Natural killer cell (primary cell): ENCODE data around the gene PIM2. TPM values are rescaled to one million over a fixed set of nuclear protein-coding genes. Genes with fewer than 3 reads are reported as not detected.
A peak's percentile ranks its signal among the peaks of the same experiment; 100 is the strongest.

Experiments used
- ATAC-seq, 3 donors: fragments of 150-1000 bp in 2 of 3; fragments of 200-7000 bp in 1 of 3; cut with Tn5 transposase; 1 replicate in 1 of 3; 2 replicates in 2 of 3; pipeline ENCODE4 v1.10.0; 2021; ENCODE audit warnings: mild to moderate bottlenecking in 2 of 3, moderate library complexity in 2 of 3
- DNase-seq, 2 donors: peaks; one replicate each; pipeline versions ENCODE4 v3.0.0 to v3.0.0-alpha.2; 2013 to 2021; ENCODE audit warnings: mixed read lengths in 1 of 2
- H3K27ac ChIP-seq: one replicate; pipeline ENCODE4 v1.5.1; 2013; ENCODE audit warnings: mild to moderate bottlenecking, low read length
- H3K27me3 ChIP-seq: one replicate; pipeline ENCODE4 v1.6.1; 2013; ENCODE audit warnings: low read length; ENCODE audit not compliant: control insufficient read depth, insufficient read depth
- H3K36me3 ChIP-seq: one replicate; pipeline ENCODE4 v1.6.1; 2013; ENCODE audit warnings: low read length; ENCODE audit not compliant: control insufficient read depth, insufficient read depth
- H3K4me1 ChIP-seq: one replicate; pipeline ENCODE4 v1.6.1; 2013; ENCODE audit warnings: low read length; ENCODE audit not compliant: control insufficient read depth, insufficient read depth
- H3K4me3 ChIP-seq: one replicate; pipeline ENCODE4 v1.5.1; 2013; ENCODE audit warnings: low read length
- H3K9me3 ChIP-seq: one replicate; pipeline ENCODE4 v1.6.1; 2013; ENCODE audit warnings: low read length; ENCODE audit not compliant: control insufficient read depth, insufficient read depth
- H3K27ac Mint-ChIP-seq, 2 donors: one replicate each; pipeline ENCODE4 v1.8.0; 2022; ENCODE audit warnings: mild to moderate bottlenecking in 2 of 2, mixed read lengths in 2 of 2, moderate library complexity in 1 of 2
- H3K27me3 Mint-ChIP-seq, 2 donors: one replicate each; pipeline ENCODE4 v1.8.0; 2022; ENCODE audit warnings: low read depth in 2 of 2, mixed read lengths in 2 of 2
- H3K36me3 Mint-ChIP-seq: one replicate; pipeline ENCODE4 v1.8.0; 2022; ENCODE audit warnings: mixed read lengths
- H3K4me1 Mint-ChIP-seq, 2 donors: one replicate each; pipeline ENCODE4 v1.8.0; 2022; ENCODE audit warnings: mixed read lengths in 2 of 2
- H3K4me3 Mint-ChIP-seq: one replicate; pipeline ENCODE4 v1.8.0; 2022; ENCODE audit warnings: mild to moderate bottlenecking, moderate library complexity, mixed read lengths
- H3K9me3 Mint-ChIP-seq, 2 donors: one replicate each; pipeline ENCODE4 v1.8.0; 2022; ENCODE audit warnings: mixed read lengths in 2 of 2
- WGBS: methylation state at CpG from one replicate; pipeline ENCODE4 v1.1.7; 2013; ENCODE audit warnings: missing lambda C conversion rate; ENCODE audit not compliant: insufficient coverage; 5-methylcytosine and 5-hydroxymethylcytosine counted together
- intact Hi-C: fragments of 100-400 bp; cut with micrococcal nuclease; formaldehyde crosslinking; loops from one replicate; pipeline ENCODE4 v1.14.2; 2022
- total RNA-seq, 4 donors: library from RNA; stranded (reverse); fragments of 120-200 nt in 1 of 4; gene quantifications; one replicate each; pipeline versions ENCODE4 v1.2.3 to v1.2.4, GENCODE V29; 2013 to 2022
- TF ChIP-seq, protein P1 (sequence below): fragments of 200-600 bp; IDR thresholded peaks from one replicate; pipeline ENCODE4 v1.8.0; 2022; ENCODE audit warnings: antibody characterized with exemption

PIM2 gene
- 100 to 1,000 TPM; 134 to 173 (median 150) TPM for total RNA-seq
- 145 TPM for total RNA-seq (2013)

DNA sequence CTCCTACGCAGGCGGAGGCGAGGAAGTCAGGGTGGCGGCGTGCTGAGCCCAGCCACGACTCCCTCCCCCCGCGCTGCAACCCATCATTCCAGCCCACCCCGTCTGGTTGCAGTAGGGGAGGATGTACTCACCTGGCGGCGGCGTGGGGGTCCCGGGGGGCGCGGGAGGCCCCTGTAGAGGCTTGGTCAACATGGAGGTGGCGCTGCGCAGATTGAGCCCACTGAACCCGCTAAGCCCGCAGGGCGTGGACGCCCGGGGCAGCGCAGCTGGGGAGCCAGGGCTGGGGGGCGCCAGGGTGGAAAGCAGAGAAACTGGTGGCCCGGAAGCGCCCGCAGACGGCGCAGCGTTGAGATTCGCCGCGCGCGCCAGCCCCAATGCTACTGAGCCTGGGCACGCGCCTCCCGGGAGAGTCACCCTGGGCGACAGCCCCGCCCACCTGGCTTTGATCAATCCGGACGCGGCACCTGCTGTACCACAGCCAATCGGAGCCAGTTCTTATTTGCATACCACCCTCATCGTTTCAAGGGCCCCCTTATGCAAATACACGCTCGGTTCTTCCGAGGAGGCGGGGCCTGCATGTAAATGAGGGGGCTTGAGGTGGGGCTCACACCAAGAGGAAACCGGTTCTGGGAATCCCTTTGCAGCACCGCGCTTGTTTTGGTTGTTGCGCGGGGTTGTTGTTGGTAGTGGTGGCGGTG is at the start of gene PIM2:
Gene PIM2 (minus strand): TSS at position 382 of the 698 bp plus-strand sequence. CDS start 190 bp downstream, at position 192.
- Histone ChIP-seq H3K9me3 (no peaks in the 10 kb centered on the region), H3K27me3 (no peaks in the 10 kb centered on the region), H3K36me3 (peaks cover 35% of the 10 kb centered on the region), H3K4me3 (peak within 1 kb of the TSS; percentile 91), H3K27ac (peak within 1 kb of the TSS; percentile 92), H3K4me1 (peaks cover 81% of the 10 kb centered on the region)
- intact Hi-C loops = loop anchor here (1.0 to 10.0 kb wide), 5 partner anchors 19 to 124 kb away; partner anchors contain the start of genes GRIPAP1, HDAC6 and TFE3
- H3K27me3 Mint-ChIP-seq = peaks cover 0 to 5% of the 10 kb centered on the region in 2 donors
- H3K36me3 Mint-ChIP-seq = no peaks in the 10 kb centered on the region
- H3K9me3 Mint-ChIP-seq = no peaks in the 10 kb centered on the region
- peak within 1 kb of the TSS; percentile 96 to 99 for H3K27ac Mint-ChIP-seq
- peaks cover 44 to 55% of the 10 kb centered on the region in 2 donors for H3K4me1 Mint-ChIP-seq
- WGBS = 0% methylated on average over 43 of the region's 55 CpGs
- peak within 1 kb of the TSS; percentile 91 for H3K4me3 Mint-ChIP-seq
- TF ChIP-seq, protein P1, sequence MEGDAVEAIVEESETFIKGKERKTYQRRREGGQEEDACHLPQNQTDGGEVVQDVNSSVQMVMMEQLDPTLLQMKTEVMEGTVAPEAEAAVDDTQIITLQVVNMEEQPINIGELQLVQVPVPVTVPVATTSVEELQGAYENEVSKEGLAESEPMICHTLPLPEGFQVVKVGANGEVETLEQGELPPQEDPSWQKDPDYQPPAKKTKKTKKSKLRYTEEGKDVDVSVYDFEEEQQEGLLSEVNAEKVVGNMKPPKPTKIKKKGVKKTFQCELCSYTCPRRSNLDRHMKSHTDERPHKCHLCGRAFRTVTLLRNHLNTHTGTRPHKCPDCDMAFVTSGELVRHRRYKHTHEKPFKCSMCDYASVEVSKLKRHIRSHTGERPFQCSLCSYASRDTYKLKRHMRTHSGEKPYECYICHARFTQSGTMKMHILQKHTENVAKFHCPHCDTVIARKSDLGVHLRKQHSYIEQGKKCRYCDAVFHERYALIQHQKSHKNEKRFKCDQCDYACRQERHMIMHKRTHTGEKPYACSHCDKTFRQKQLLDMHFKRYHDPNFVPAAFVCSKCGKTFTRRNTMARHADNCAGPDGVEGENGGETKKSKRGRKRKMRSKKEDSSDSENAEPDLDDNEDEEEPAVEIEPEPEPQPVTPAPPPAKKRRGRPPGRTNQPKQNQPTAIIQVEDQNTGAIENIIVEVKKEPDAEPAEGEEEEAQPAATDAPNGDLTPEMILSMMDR = no peak
- peak; percentile 88 to 96 for DNase-seq
- ATAC-seq = peak; percentile 71 to 88 (median 79)

DNA sequence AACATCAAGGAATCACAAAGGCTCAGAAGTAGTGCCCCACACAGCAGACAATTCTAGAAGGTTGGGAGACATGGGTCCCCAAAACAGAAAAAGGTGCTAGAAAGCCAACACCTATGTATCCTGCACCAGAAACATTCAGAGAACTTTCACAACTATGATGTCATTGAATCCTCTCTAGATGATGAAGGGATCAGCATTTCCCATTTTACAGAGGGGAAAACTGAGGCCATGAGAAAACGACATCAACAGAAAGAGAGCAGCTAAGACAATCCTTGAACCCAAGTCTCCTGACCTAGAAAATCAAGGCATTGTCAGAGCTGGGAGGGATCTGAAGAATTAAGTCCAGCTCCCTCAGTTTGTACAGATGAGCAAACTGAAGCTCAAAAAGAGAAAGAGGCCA is 49.6 kb upstream of the PIM2 start:
- no peak for ATAC-seq
- intact Hi-C loops = no loop called here
- no peak overlapping the region for H3K4me3 Mint-ChIP-seq
- TF ChIP-seq, protein P1 = no peak
- H3K27me3 Mint-ChIP-seq = peaks cover 0 to 6% of the 10 kb centered on the region in 2 donors
- no peak overlapping the region for H3K27ac Mint-ChIP-seq
- DNase-seq = no peak
- H3K36me3 Mint-ChIP-seq = no peaks in the 10 kb centered on the region
- 86% methylated on average over 1 of the region's 1 CpG for whole genome bisulfite sequencing
- Histone ChIP-seq H3K4me1 (peaks cover 15% of the 10 kb centered on the region), H3K4me3 (no peak overlapping the region), H3K27me3 (no peaks in the 10 kb centered on the region), H3K27ac (no peak overlapping the region), H3K9me3 (no peaks in the 10 kb centered on the region), H3K36me3 (no peaks in the 10 kb centered on the region)
- H3K9me3 Mint-ChIP-seq = no peaks in the 10 kb centered on the region
- peaks cover 0 to 30% of the 10 kb centered on the region in 2 donors for H3K4me1 Mint-ChIP-seq

DNA sequence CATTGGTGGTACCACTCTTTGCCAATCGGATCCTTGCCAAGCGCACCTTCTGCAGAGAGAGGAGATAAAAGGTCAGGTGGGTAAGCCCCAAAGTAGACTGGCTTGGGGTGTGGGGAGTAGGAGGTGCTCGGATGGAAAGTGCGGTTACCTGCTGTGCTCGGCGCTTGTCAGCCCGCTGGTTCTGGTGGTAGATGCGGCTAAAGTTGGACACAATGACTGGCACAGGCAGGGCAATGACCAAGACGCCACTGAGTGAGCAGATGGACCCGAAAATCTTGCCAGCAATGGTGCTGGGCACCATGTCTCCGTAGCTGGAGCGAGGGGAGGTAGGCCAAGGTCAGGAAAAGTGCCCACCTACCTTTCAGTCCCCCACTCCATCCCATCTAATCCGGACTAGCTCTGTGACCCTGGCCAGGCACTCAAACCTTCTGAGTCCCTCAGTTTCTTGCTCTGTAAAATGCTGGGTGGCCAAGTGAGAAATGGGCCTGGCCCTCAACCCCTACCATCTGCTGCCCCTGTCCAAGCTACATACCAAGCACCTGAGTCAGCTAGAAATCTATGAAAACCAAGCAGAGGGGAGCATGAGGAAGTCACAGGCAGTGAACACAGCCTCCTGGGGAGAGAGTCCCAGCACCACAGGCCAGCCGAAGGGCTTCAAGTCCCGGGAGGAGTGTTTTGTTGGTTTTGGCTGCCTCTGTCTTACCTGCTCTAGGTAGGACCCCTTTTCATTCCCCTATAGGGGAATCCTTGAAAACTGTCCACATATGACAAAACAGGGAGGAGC is 48.2 kb upstream of the PIM2 start:
- Histone ChIP-seq H3K27ac (no peak overlapping the region), H3K4me1 (peaks cover 10% of the 10 kb centered on the region), H3K36me3 (no peaks in the 10 kb centered on the region), H3K4me3 (no peak overlapping the region), H3K27me3 (no peaks in the 10 kb centered on the region), H3K9me3 (no peaks in the 10 kb centered on the region)
- TF ChIP-seq, protein P1 = no peak
- H3K4me3 Mint-ChIP-seq = no peak overlapping the region
- no peak for DNase-seq
- ATAC-seq = no peak
- no peaks in the 10 kb centered on the region for H3K9me3 Mint-ChIP-seq
- 96% methylated on average over 14 of the region's 15 CpGs for WGBS
- no peak overlapping the region for H3K27ac Mint-ChIP-seq
- H3K4me1 Mint-ChIP-seq = peaks cover 0 to 17% of the 10 kb centered on the region in 2 donors
- intact Hi-C loops = no loop called here
- no peaks in the 10 kb centered on the region for H3K36me3 Mint-ChIP-seq
- H3K27me3 Mint-ChIP-seq = peaks cover 0 to 6% of the 10 kb centered on the region in 2 donors
